ENCODE measurements around the gene LRRC7. TPM values are rescaled to one million over a fixed set of nuclear protein-coding genes. Genes with fewer than 3 reads are reported as not detected.

LRRC7 gene
- total and polyA plus RNA-seq, 2 of the 13 experiments (the other 11 are each of a cell fraction or from before 2014, with no cell fraction given), result not detected

- TF ChIP-seq ZFP36L2 (CRISPR knock-in tag; IDR thresholded peaks at IDR 0.05) (no peak), NCOA1 (CRISPR knock-in tag; IDR thresholded peaks at IDR 0.05) (no peak), ZNF775 (CRISPR knock-in tag; IDR thresholded peaks at IDR 0.05; ENCODE audit: borderline replicate concordance) (no peak), HOXA3 (CRISPR knock-in tag; IDR thresholded peaks at IDR 0.05) (no peak), NFE2 (CRISPR knock-in tag; IDR thresholded peaks at IDR 0.05) (no peak)
These were observed 343.6 kb downstream of the LRRC7 start (continued) for GRCh38 chr1:69911301-69911801.

DNA sequence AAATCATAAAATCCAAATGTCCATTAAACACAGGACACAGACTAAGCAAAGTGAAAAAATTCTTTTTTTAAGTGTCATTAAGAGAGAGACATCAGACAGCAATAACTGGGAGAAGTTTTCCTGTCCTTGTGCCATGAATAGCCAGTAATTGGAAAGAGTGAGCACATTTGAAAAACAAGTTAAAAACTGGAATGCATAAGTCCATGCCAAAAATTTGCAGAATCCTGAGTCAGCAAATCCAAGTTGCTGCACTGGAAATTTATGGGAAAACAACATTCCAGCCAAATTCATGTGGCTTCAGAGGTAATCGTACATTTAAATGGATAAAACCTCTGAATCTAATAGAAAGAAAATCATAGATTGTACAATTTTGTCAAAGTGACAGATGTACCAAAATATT lies 346.3 kb downstream of the LRRC7 start:
- in situ Hi-C loops (cut with HindIII; ENCODE audit: extremely low pct_ligation_motif_present, low pct_unique_long_range_greater_than_20kb), result no loop called here
- no peaks in the 10 kb centered on the region for H4K20me1 ChIP-seq (ENCODE audit: insufficient read depth, low read length)
- no peak for FAIRE-seq

More for the DNA sequence above, 346.3 kb downstream of the LRRC7 start:
- Histone ChIP-seq H3K27me3 (ENCODE audit: control insufficient read depth in 1 of 2, insufficient read depth in 2 of 2, low read length in 2 of 2) (no peaks in the 10 kb centered on the region), H3K4me2 (ENCODE audit: low read depth, low read length) (no peak overlapping the region), H3K4me3 (replicated peaks in 1 of 3; ENCODE audit: insufficient read depth in 1 of 3, low read depth in 2 of 3, low read length in 3 of 3) (no peak overlapping the region), H3K79me2 (ENCODE audit: insufficient read depth, low read length) (no peaks in the 10 kb centered on the region), H3K4me1 (ENCODE audit: insufficient read depth, low read length) (no peaks in the 10 kb centered on the region), H3K9me3 (ENCODE audit: low read length) (no peaks in the 10 kb centered on the region), H3K9ac (ENCODE audit: insufficient read depth, low read depth, low read length) (no peak overlapping the region), H3K36me3 (replicated peaks in 1 of 2; ENCODE audit: control insufficient read depth in 1 of 2, insufficient read depth in 2 of 2, low read length in 2 of 2) (no peaks in the 10 kb centered on the region), H2AFZ (ENCODE audit: low read length) (no peak overlapping the region), H3K27ac (ENCODE audit: extremely low read length, insufficient read depth, low read length) (no peak overlapping the region)
- TF ChIP-seq HHEX (CRISPR knock-in tag; IDR thresholded peaks at IDR 0.05) (no peak), MAFF (IDR thresholded peaks at IDR 0.05; ENCODE audit: low read depth, low read length) (peak; percentile 95), SIX1 (CRISPR knock-in tag; IDR thresholded peaks at IDR 0.05; ENCODE audit: borderline replicate concordance) (no peak), AFF4 (CRISPR knock-in tag; IDR thresholded peaks at IDR 0.05) (no peak), MAFK (conservative IDR thresholded peaks at IDR 0.05 in 1 of 2, IDR thresholded peaks at IDR 0.05 in 1 of 2; ENCODE audit: low read length in 2 of 2) (peak; percentile 92 to 97)
- no TSS peak for BruUV-seq (replicated peaks)
- intact Hi-C loops (cut with micrococcal nuclease; ENCODE audit: unreplicated experiment), result no loop called here
- WGBS (ENCODE audit: low lambda C conversion rate), result 4% methylated on average over 1 of the region's 1 CpG
- no peak for DNase-seq (ENCODE audit: low spot score)
- CTCF ChIA-PET (ENCODE audit: low intra/inter-chr PET ratio, low total read pairs), result no interaction called here
- ATAC-seq, result no peak
- POLR2A ChIA-PET, result no interaction called here

All from HepG2 (cell line).